Prostate gland (tissue), 2 donors: ENCODE results near the gene THSD7A.

Experiments
- POLR2A ChIP-seq: fragments of 450-650 bp; IDR thresholded peaks from one replicate; pipeline ENCODE4 v1.6.1; 2016; ENCODE audit warnings: antibody characterized with exemption, mild to moderate bottlenecking
- TF ChIP-seq, protein P1 (sequence below), 4 experiments: fragments of 200-600 bp in 2 of 4; fragments of 450-650 bp in 2 of 4; sonication (generic) in 2 of 4; IDR thresholded peaks; 1 replicate in 3 of 4; 2 replicates in 1 of 4; pipeline ENCODE4 v1.5.1; 2016 to 2019; ENCODE audit warnings: antibody characterized with exemption in 4 of 4, mild to moderate bottlenecking in 2 of 4, moderate library complexity in 2 of 4

DNA sequence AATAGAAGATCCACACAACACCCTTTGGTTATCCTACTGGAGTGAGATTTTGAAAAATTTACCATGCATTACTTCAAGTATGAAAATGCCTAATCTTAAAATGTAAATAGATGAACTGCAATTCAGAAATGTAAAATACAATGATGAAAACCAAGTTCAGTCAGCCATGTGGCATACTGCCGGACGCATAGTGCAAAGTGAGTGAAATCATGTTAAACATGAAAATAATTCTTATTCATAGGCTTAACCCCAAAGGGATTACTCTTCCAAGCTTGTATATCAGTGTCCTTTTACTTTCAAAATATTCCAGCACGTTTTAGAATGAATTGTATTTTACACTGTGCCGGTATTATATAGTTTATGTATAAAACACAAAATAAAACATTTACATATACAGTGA lies 99.8 kb downstream of the THSD7A start:
- TF ChIP-seq, protein P1, sequence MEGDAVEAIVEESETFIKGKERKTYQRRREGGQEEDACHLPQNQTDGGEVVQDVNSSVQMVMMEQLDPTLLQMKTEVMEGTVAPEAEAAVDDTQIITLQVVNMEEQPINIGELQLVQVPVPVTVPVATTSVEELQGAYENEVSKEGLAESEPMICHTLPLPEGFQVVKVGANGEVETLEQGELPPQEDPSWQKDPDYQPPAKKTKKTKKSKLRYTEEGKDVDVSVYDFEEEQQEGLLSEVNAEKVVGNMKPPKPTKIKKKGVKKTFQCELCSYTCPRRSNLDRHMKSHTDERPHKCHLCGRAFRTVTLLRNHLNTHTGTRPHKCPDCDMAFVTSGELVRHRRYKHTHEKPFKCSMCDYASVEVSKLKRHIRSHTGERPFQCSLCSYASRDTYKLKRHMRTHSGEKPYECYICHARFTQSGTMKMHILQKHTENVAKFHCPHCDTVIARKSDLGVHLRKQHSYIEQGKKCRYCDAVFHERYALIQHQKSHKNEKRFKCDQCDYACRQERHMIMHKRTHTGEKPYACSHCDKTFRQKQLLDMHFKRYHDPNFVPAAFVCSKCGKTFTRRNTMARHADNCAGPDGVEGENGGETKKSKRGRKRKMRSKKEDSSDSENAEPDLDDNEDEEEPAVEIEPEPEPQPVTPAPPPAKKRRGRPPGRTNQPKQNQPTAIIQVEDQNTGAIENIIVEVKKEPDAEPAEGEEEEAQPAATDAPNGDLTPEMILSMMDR (IDR thresholded peaks at IDR 0.05), result no peak
- no peak for TF ChIP-seq POLR2A
